PC-3 (cell line): Measurements from ENCODE around the gene SRGN.

Source experiments
- EZH2 ChIP-seq: fragments of 300-600 bp; sonication (generic); IDR thresholded peaks from one replicate; pipeline ENCODE4 v1.6.1; 2017; ENCODE audit warnings: antibody characterized with exemption, mild to moderate bottlenecking, low read length; ENCODE audit not compliant: unreplicated experiment
- EZH2phosphoT487 ChIP-seq: fragments of 300-600 bp; sonication (generic); IDR thresholded peaks from 2 replicates; pipeline ENCODE4 v1.6.1; 2018; ENCODE audit warnings: mild to moderate bottlenecking, antibody characterized with exemption, low read length, borderline replicate concordance
- TF ChIP-seq, protein P1 (sequence below): fragments of 300-600 bp; sonication (generic); conservative IDR thresholded peaks from 2 replicates; pipeline ENCODE4 v1.5.1; 2017; ENCODE audit warnings: antibody characterized with exemption, low read depth, mild to moderate bottlenecking, low read length

DNA sequence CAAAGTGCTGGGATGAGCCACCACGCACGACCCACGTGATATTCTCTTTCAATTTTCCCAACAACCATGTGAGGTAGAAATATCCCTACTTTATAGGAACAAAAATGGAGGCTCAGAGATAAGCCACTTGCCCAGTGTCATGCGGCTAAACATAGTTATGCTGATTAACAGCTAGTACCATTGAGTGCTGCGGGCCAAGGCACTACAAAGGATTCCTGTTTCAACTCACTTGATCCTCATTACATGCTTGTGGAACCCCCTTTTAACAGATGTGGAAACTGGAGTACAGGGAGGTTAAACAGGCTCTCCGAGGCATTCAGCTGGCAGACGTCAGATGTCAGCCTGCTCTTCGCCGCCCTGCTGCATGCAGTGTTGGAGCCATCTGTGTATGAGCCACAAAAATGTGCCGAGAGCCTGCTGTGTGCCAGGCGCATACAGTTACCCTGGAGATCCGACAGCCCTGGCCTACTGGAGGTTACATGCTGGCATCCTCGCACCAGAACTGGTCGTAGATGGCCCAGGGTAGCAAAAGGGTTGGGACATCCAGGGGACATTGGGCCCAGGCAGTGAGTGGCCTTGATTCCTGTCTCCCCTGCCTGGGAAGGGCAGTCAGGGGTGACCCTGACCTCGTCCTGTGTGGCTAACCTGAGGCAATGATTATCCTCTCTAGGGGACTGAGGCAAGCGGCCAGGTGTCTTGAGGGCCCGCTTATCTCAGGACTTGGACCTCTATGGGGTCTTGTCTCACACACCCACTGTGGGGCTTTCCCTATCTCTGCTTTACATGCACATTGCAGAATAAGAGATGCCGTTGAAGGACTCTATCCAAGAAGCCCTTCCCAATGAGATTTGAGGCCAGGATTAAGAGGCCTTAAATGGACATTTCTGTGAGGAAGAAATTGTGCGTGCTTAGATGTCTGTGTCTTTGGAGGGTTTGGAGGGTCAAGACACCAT lies 18.5 kb upstream of the SRGN start:
- TF ChIP-seq, protein P1, sequence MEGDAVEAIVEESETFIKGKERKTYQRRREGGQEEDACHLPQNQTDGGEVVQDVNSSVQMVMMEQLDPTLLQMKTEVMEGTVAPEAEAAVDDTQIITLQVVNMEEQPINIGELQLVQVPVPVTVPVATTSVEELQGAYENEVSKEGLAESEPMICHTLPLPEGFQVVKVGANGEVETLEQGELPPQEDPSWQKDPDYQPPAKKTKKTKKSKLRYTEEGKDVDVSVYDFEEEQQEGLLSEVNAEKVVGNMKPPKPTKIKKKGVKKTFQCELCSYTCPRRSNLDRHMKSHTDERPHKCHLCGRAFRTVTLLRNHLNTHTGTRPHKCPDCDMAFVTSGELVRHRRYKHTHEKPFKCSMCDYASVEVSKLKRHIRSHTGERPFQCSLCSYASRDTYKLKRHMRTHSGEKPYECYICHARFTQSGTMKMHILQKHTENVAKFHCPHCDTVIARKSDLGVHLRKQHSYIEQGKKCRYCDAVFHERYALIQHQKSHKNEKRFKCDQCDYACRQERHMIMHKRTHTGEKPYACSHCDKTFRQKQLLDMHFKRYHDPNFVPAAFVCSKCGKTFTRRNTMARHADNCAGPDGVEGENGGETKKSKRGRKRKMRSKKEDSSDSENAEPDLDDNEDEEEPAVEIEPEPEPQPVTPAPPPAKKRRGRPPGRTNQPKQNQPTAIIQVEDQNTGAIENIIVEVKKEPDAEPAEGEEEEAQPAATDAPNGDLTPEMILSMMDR = no peak
- TF ChIP-seq EZH2 (no peak), EZH2phosphoT487 (no peak)
